Endothelial cell (in vitro differentiated cells): ENCODE data around the gene PTPRN2. TPM values are rescaled to one million over a fixed set of nuclear protein-coding genes. Genes with fewer than 3 reads are reported as not detected.

Experiments
- DNase-seq: peaks from one replicate; pipeline ENCODE4 v3.0.0; 2021; ENCODE audit warnings: low spot score
- H3K27ac Mint-ChIP-seq: one replicate; pipeline ENCODE4 v1.8.0; 2021; ENCODE audit warnings: mixed read lengths, inconsistent platforms; ENCODE audit not compliant: unreplicated experiment
- H3K27me3 Mint-ChIP-seq: one replicate; pipeline ENCODE4 v1.8.0; 2021; ENCODE audit warnings: mild to moderate bottlenecking, moderate library complexity, mixed read lengths, inconsistent platforms; ENCODE audit not compliant: unreplicated experiment
- H3K36me3 Mint-ChIP-seq: one replicate; pipeline ENCODE4 v1.8.0; 2021; ENCODE audit warnings: mild to moderate bottlenecking, low read depth, mixed read lengths, inconsistent platforms; ENCODE audit not compliant: unreplicated experiment
- H3K4me1 Mint-ChIP-seq: one replicate; pipeline ENCODE4 v1.8.0; 2021; ENCODE audit warnings: mild to moderate bottlenecking, mixed read lengths, inconsistent platforms; ENCODE audit not compliant: unreplicated experiment
- H3K4me3 Mint-ChIP-seq: one replicate; pipeline ENCODE4 v1.8.0; 2021; ENCODE audit warnings: mild to moderate bottlenecking, mixed read lengths, inconsistent platforms; ENCODE audit not compliant: unreplicated experiment
- H3K9me3 Mint-ChIP-seq: one replicate; pipeline ENCODE4 v1.8.0; 2021; ENCODE audit warnings: mixed read lengths, inconsistent platforms; ENCODE audit not compliant: unreplicated experiment
- total RNA-seq: library from RNA; stranded (reverse); fragmentation: NEBNext Ultra II Directional; extraction: Animal tissue kit (Norgen Biotek cat#: 25700); gene quantifications from one replicate; pipeline ENCODE4 v1.2.1, GENCODE V29; 2021; ENCODE audit not compliant: unreplicated experiment
- TF ChIP-seq, protein P1 (sequence below): fragments of 200-600 bp; sonication (generic); IDR thresholded peaks from one replicate; pipeline ENCODE4 v1.5.0; 2021; ENCODE audit warnings: antibody characterized with exemption; ENCODE audit not compliant: unreplicated experiment

Gene PTPRN2
- total RNA-seq, 1 donor from 2014 or later: 0.18 TPM

DNA sequence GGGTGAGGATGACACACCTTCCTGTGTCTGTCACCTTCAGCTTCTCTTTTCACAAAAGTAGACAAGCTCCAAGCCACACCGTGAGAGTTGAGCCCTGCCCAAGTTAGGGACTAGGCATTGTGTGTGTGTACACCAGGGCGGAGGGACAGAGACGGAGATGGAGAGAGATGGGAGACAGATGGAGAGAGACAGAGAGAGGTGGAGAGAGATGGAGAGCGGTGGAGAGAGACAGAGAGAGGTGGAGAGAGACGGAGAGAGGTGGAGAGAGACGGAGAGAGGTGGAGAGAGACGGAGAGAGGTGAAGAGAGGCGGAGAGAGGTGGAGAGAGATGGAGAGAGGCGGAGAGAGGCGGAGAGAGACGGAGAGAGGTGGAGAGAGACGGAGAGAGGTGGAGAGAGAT lies 1043.8 kb downstream of the PTPRN2 start:
- TF ChIP-seq, protein P1, sequence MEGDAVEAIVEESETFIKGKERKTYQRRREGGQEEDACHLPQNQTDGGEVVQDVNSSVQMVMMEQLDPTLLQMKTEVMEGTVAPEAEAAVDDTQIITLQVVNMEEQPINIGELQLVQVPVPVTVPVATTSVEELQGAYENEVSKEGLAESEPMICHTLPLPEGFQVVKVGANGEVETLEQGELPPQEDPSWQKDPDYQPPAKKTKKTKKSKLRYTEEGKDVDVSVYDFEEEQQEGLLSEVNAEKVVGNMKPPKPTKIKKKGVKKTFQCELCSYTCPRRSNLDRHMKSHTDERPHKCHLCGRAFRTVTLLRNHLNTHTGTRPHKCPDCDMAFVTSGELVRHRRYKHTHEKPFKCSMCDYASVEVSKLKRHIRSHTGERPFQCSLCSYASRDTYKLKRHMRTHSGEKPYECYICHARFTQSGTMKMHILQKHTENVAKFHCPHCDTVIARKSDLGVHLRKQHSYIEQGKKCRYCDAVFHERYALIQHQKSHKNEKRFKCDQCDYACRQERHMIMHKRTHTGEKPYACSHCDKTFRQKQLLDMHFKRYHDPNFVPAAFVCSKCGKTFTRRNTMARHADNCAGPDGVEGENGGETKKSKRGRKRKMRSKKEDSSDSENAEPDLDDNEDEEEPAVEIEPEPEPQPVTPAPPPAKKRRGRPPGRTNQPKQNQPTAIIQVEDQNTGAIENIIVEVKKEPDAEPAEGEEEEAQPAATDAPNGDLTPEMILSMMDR: no peak

DNA sequence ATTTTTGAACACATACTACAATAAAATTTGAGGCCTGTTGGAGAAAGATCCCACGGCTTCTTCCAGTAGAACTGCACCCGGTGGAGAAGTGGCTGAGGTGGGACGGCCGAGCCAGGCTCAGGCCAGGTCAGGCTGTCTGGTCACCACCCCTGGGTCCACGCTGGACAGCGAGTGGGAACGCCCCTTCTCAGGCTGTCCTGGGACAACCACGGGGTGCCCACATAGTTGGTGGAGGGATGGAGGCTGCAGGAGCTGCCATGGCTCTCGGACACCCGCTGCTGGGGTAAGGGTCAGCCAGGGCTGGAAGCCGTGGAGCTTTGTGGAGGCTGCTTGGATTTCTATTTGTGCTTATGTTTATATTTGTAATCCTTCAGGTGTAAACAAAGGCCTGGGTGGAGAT lies 1044.3 kb downstream of the PTPRN2 start:
- Mint-ChIP-seq H3K36me3 (peaks cover 25% of the 10 kb centered on the region), H3K27ac (peak overlapping the region; percentile 24), H3K4me1 (no peaks in the 10 kb centered on the region), H3K9me3 (peaks cover 64% of the 10 kb centered on the region), H3K4me3 (no peak overlapping the region), H3K27me3 (peaks cover 18% of the 10 kb centered on the region)
- TF ChIP-seq, protein P1: no peak
- no peak for DNase-seq

More for the DNA sequence above, 1043.8 kb downstream of the PTPRN2 start:
- Mint-ChIP-seq H3K36me3 (peaks cover 25% of the 10 kb centered on the region), H3K4me1 (no peaks in the 10 kb centered on the region), H3K27ac (peak overlapping the region; percentile 53), H3K9me3 (peaks cover 64% of the 10 kb centered on the region), H3K4me3 (peak overlapping the region; percentile 60), H3K27me3 (peaks cover 18% of the 10 kb centered on the region)
- no peak for DNase-seq

- Mint-ChIP-seq H3K4me3 (no peak overlapping the region), H3K9me3 (peaks cover 66% of the 10 kb centered on the region)
- no peak for DNase-seq
Measured at GRCh38 chr7:157542068-157543021, 1045.3 kb downstream of the PTPRN2 start.

GRCh38 chr7:157541295-157542067 lies 1046.1 kb downstream of the PTPRN2 start:
- Mint-ChIP-seq H3K4me3 (peak overlapping the region; percentile 66), H3K27me3 (peaks cover 18% of the 10 kb centered on the region), H3K4me1 (no peaks in the 10 kb centered on the region), H3K9me3 (peaks cover 62% of the 10 kb centered on the region), H3K36me3 (peaks cover 23% of the 10 kb centered on the region), H3K27ac (no peak overlapping the region)
- DNase-seq: no peak
- TF ChIP-seq, protein P1: no peak

More at GRCh38 chr7:157542068-157543021, 1045.3 kb downstream of the PTPRN2 start:
- Mint-ChIP-seq H3K27me3 (peaks cover 18% of the 10 kb centered on the region), H3K36me3 (peaks cover 25% of the 10 kb centered on the region), H3K27ac (no peak overlapping the region), H3K4me1 (no peaks in the 10 kb centered on the region)
- TF ChIP-seq, protein P1: no peak
